Psoas muscle (tissue), 8 donors: Measurements from ENCODE around the gene CAVIN2. TPM values are rescaled to one million over a fixed set of nuclear protein-coding genes. Genes with fewer than 3 reads are reported as not detected.

Experiments
- ATAC-seq, 4 donors: fragments of 200-7000 bp; cut with Tn5 transposase; one replicate each; pipeline ENCODE4 v1.9.1; 2020; ENCODE audit warnings: moderate library complexity in 3 of 4, mild to moderate bottlenecking in 2 of 4
- DNase-seq, 2 donors: peaks; one replicate each; pipeline ENCODE4 v3.0.0-alpha.2; 2020
- H3K27ac ChIP-seq: fragments of 200-600 bp; one replicate; pipeline ENCODE4 v1.8.0; 2022
- H3K27me3 ChIP-seq, 3 donors: fragments of 200-600 bp in 1 of 3; one replicate each; pipeline versions ENCODE4 v1.6.1 to v1.8.0; 2013 to 2022; ENCODE audit warnings: low read length in 2 of 3, mild to moderate bottlenecking in 2 of 3, moderate library complexity in 1 of 3; ENCODE audit not compliant: insufficient read depth in 3 of 3
- H3K36me3 ChIP-seq, 2 donors: fragments of 200-600 bp in 1 of 2; one replicate each; pipeline versions ENCODE4 v1.6.1 to v1.8.0; 2013 to 2022; ENCODE audit warnings: low read depth in 1 of 2, mild to moderate bottlenecking in 1 of 2, moderate library complexity in 1 of 2; ENCODE audit not compliant: insufficient read depth in 1 of 2
- H3K4me1 ChIP-seq: fragments of 200-600 bp; one replicate; pipeline ENCODE4 v1.8.0; 2022
- H3K4me3 ChIP-seq: fragments of 200-600 bp; one replicate; pipeline ENCODE4 v1.8.0; 2022; ENCODE audit warnings: mild to moderate bottlenecking
- H3K9me3 ChIP-seq: fragments of 200-600 bp; one replicate; pipeline ENCODE4 v1.8.0; 2022
- WGBS, 3 donors: extraction: QIAGEN DNeasy Blood & Tissue Kit; methylation state at CpG; one replicate each; pipeline versions ENCODE4 v1.1.6 to v1.1.7; 2013; 5-methylcytosine and 5-hydroxymethylcytosine counted together
- intact Hi-C, 2 donors: fragments of 100-400 bp; cut with DNase I; formaldehyde crosslinking; loops; one replicate each; pipeline versions ENCODE4 v1.11.0 to v1.14.2; 2022
- polyA plus RNA-seq, 3 donors: library from polyadenylated mRNA; stranded (reverse); fragments of 200-250 nt; gene quantifications; one replicate each; pipeline ENCODE4 v1.2.3, GENCODE V29; 2013
- total RNA-seq, 4 donors: library from RNA; stranded (reverse); fragmentation: NEBNext Ultra II Directional in 2 of 4; extraction: Animal tissue kit (Norgen Biotek cat#: 25700) in 2 of 4; gene quantifications; one replicate each; pipeline versions ENCODE4 v1.2.1 to v1.2.4, GENCODE V29; 2021 to 2023
- TF ChIP-seq, protein P1 (sequence below): fragments of 200-600 bp; IDR thresholded peaks from one replicate; pipeline ENCODE4 v1.8.0; 2022; ENCODE audit warnings: antibody characterized with exemption
- donor health status: healthy with polysubstance abuse.
- donor health status: DM: no; HTN: no; CAD: no; lungs with moderate emphysema.
- donor health status: Bipolar disorder and iron deficiency.
- donor health status: healthy.
- donor health status: DM: yes; HTN: yes; CAD: no.
- donor health status: DM: no; HTN: no; CAD: no.
- donor health status: DM: no; HTN: no; CAD: no.
- donor health status: DM: yes; HTN: yes; CAD: no.

The CAVIN2 gene
- total and polyA plus RNA-seq, 7 donors, result 15.9 to 38.7 (median 25.5) TPM

DNA sequence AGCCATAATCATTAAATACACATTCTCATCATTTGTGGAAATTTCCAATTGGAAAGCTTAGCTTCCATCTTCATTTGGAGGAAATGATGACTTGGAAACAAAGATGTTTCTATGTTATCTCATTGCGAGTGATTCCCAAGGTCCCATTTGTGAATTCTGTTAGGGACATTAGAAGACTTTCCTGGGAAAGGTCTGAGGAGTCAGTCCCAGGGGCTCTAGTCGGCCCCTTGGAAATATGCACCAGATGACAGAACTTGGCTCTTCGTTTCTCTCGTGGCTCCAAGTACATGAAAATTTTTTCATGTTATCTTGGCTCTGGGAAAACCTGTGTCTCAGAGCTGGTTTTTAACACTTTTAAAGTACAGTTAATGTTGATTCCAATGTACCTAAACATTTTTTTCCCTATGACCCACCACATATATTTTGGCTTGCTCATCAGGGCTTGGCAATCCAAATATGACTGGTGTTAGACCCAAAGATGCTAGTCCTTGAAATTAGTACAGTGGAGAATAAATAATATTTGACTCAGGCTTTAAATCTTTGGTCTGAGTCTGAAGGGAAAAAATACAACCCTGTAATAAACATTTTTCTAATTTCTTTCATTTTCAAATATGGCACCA is 15.4 kb upstream of the CAVIN2 start:
- DNase-seq (no peak), ATAC-seq (no peak)
- TF ChIP-seq, protein P1, sequence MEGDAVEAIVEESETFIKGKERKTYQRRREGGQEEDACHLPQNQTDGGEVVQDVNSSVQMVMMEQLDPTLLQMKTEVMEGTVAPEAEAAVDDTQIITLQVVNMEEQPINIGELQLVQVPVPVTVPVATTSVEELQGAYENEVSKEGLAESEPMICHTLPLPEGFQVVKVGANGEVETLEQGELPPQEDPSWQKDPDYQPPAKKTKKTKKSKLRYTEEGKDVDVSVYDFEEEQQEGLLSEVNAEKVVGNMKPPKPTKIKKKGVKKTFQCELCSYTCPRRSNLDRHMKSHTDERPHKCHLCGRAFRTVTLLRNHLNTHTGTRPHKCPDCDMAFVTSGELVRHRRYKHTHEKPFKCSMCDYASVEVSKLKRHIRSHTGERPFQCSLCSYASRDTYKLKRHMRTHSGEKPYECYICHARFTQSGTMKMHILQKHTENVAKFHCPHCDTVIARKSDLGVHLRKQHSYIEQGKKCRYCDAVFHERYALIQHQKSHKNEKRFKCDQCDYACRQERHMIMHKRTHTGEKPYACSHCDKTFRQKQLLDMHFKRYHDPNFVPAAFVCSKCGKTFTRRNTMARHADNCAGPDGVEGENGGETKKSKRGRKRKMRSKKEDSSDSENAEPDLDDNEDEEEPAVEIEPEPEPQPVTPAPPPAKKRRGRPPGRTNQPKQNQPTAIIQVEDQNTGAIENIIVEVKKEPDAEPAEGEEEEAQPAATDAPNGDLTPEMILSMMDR, result no peak
- no peaks in the 10 kb centered on the region for H3K9me3 ChIP-seq
- 35 to 61% (median 35%) methylated on average over 4 of the region's 4 CpGs for WGBS, 3 donors
- no peak overlapping the region for H3K27ac ChIP-seq
- no peak overlapping the region for H3K4me3 ChIP-seq
- no peaks in the 10 kb centered on the region for H3K4me1 ChIP-seq
- no peaks in the 10 kb centered on the region for H3K27me3 ChIP-seq
- no peaks in the 10 kb centered on the region for H3K36me3 ChIP-seq
- intact Hi-C loops, result no loop called here

DNA sequence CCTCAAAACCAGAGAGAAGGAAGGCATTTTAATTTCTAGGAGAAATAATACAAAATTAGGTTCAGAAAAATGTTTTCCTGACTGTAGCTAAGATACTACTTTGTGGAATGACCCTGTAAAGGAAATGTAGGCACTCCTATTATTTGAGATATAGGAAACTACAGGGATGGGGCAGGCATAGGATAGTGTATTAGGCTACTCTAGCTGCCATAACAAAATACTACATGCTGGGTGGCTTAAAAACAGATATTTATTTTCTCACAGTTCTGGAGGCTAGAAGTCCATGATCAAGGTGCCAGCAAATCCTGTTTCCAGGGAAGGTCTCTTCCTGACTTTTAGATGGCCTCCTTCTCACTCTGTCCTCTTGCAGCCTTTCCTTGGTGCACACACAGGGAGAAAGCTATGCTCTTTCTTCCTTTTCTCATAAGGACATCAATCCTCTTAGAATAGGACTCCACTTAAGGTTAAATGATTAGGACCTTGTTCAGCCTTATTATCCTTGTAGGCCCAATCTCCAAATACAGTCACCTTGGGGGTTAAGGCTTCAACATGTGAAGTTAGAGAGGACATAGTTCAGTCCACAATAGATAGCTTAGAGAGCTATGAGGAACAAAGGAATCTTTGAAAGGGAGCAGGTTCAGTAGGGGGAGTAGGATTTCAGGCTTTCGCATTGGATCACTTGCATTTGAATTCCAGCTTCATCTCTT is 14.0 kb upstream of the CAVIN2 start:
- Histone ChIP-seq H3K9me3 (no peaks in the 10 kb centered on the region), H3K4me1 (no peaks in the 10 kb centered on the region), H3K36me3 (no peaks in the 10 kb centered on the region), H3K4me3 (no peak overlapping the region), H3K27ac (no peak overlapping the region), H3K27me3 (no peaks in the 10 kb centered on the region)
- intact Hi-C loops, result no loop called here
- WGBS, 3 donors, result 65 to 80% (median 68%) methylated on average over 1 of the region's 1 CpG
- TF ChIP-seq, protein P1, result no peak
- DNase-seq (no peak), ATAC-seq (no peak)

DNA sequence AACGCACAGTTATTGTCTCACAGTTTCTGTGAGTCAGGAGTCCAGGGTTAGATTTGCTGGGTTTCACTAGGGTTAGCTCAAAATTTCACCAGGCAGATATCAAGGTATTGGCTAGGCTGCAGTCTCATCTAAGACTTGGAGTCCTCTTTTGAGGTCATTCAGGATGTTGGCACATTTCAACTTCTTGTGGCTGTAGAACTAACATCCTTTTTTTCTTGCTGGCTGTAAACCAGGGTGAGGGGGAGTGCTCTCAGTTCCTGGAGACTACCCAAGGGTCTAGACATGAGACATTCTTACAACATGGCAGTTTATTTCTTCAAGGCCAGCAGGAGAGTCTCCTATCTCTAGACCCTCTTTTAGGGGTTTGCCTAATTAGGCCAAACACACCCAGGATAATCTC is 12.8 kb upstream of the CAVIN2 start:
- TF ChIP-seq, protein P1, result no peak
- no peaks in the 10 kb centered on the region for H3K4me1 ChIP-seq
- ATAC-seq (no peak), DNase-seq (no peak)
- H3K9me3 ChIP-seq, result no peaks in the 10 kb centered on the region
- 83 to 100% (median 85%) methylated on average over 1 of the region's 1 CpG for WGBS, 3 donors
- no peak overlapping the region for H3K4me3 ChIP-seq
- intact Hi-C loops, result no loop called here
- H3K27ac ChIP-seq, result no peak overlapping the region
- no peaks in the 10 kb centered on the region for H3K27me3 ChIP-seq
- H3K36me3 ChIP-seq, result no peaks in the 10 kb centered on the region

DNA sequence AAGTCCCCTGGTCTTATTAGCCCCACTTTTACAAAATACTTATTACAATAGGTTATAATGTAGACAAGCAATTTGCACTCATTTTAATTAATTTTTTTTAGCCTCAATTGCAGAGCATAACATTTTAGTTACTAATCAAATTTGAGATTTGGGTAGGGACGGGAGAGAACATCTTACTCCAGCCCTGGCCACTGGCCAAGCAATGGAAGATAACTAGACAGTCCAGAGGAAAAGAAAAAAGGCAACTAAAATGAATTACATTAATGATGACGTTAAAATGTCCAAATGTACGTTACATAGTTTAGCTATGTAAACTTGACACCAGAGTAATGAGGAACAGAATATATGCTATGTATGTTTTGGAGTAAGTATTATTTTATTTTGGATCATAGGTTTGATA is 11.0 kb upstream of the CAVIN2 start:
- H3K9me3 ChIP-seq, result no peaks in the 10 kb centered on the region
- no peaks in the 10 kb centered on the region for H3K36me3 ChIP-seq
- no peak overlapping the region for H3K27ac ChIP-seq
- no peaks in the 10 kb centered on the region for H3K27me3 ChIP-seq
- H3K4me3 ChIP-seq, result no peak overlapping the region
- WGBS, 3 donors, result 74 to 80% (median 78%) methylated on average over 3 of the region's 3 CpGs
- DNase-seq, result no peak
- intact Hi-C loops, result no loop called here
- no peaks in the 10 kb centered on the region for H3K4me1 ChIP-seq
- no peak for ATAC-seq
- TF ChIP-seq, protein P1, result no peak
